GM12892 (cell line): ENCODE results near the gene AP3D1.

Source experiments
- DNase-seq: peaks from one replicate; pipeline ENCODE4 v3.0.0; 2011; ENCODE audit not compliant: insufficient read length
- FAIRE-seq: peaks from 2 replicates; lab custom pipeline; 2011; peaks lifted over from hg19 to GRCh38; lab: Jason Lieb, UNC
- POLR2A ChIP-seq: IDR thresholded peaks from 2 replicates; pipeline ENCODE4 v1.6.1; 2011; ENCODE audit warnings: low read depth, low read length, control low read depth
- POLR2AphosphoS5 ChIP-seq: IDR thresholded peaks from 2 replicates; pipeline ENCODE4 v1.6.1; 2011; ENCODE audit warnings: low read depth, low read length, control low read depth
- TAF1 ChIP-seq: IDR thresholded peaks from 2 replicates; pipeline ENCODE4 v1.6.1; 2011; ENCODE audit warnings: low read depth, mild to moderate bottlenecking, control low read depth, low read length, borderline replicate concordance

Gene AP3D1

DNA sequence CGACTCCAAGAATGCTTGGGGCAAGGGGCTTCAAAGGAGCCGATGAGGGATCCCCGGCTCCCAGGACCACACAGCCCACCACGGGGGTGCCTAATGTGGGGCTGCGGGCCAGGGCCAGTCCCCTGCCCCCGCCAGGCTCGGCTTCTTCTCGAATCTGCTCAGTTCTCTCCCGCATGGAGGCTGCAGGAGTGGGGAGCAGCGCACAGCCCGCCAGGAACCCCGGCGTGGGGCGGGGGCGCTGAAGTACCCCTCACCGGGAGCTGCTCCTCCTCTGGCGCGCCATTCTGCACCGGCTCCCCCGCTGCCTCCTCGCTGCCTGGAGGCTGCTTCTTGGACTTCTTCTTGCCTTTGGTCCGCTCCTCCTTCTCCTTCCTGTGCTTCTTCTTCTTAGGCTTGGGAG, 39.9 kb downstream of the AP3D1 start:
- FAIRE-seq (no peak), DNase-seq (no peak)
- TF ChIP-seq TAF1: no peak
- TF ChIP-seq POLR2AphosphoS5: no peak
- TF ChIP-seq POLR2A: no peak

DNA sequence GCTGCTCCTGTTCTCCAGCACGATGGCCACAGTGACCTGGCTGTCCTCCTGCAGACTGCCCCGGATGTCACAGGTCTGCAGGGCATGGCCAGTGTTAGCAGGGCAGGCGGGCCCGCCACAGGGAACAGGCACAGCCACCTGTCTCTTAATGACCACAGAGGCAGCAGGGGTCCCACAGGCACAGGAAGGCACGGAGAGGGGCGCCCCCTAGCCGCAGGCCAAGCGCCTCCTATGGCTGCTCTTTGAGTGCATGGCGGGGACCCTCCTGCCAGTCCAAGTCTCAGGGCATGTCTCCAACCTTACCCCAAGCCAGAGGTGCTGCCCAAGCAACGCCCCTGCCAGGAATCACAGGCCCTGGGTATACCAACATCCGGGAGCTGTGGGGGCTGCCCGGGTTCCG, 40.5 kb downstream of the AP3D1 start:
- DNase-seq (no peak), FAIRE-seq (no peak)
- no peak for TF ChIP-seq TAF1
- no peak for TF ChIP-seq POLR2AphosphoS5
- no peak for TF ChIP-seq POLR2A

DNA sequence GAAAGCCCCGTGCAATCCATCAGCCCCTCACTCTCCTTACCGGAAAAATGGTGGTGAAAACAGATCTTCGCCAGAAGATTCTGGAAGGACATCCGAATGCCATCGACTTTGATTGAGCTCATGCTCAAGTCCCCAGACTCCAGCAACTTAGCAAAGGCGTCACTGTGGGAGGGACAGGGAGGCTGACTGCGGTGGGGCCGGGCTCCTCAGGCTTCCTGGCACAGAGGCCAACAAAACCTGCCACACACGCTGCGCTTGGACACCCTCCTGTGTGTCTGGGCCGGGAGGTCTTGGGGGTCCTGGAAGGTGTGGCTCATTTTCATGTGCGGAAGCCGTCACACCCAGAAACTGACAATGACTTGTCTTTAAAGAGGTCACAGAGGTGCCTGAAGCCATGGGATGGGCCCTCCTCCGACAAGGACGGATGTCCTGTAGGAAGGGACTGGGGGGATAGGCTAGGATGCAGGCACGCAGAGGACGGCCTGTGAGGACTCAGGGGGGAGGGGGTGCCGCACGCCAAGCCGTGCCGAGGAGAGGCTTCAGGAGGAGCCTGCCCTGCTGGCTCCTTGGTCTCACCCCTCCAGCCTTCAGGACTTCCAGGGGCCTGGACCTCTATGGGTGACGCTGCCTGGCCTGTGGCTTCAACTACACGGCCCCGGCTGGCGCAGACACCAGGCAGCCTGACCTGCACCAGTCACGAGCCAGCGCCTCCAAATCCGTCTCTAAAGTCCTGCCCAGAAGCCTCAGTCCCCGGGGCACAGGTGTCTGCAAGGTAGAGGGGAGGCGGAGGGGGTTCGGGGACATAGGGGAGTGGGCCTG, 42.1 kb downstream of the AP3D1 start:
- DNase-seq (no peak), FAIRE-seq (no peak)
- TF ChIP-seq POLR2A (no peak), POLR2AphosphoS5 (no peak), TAF1 (no peak)

DNA sequence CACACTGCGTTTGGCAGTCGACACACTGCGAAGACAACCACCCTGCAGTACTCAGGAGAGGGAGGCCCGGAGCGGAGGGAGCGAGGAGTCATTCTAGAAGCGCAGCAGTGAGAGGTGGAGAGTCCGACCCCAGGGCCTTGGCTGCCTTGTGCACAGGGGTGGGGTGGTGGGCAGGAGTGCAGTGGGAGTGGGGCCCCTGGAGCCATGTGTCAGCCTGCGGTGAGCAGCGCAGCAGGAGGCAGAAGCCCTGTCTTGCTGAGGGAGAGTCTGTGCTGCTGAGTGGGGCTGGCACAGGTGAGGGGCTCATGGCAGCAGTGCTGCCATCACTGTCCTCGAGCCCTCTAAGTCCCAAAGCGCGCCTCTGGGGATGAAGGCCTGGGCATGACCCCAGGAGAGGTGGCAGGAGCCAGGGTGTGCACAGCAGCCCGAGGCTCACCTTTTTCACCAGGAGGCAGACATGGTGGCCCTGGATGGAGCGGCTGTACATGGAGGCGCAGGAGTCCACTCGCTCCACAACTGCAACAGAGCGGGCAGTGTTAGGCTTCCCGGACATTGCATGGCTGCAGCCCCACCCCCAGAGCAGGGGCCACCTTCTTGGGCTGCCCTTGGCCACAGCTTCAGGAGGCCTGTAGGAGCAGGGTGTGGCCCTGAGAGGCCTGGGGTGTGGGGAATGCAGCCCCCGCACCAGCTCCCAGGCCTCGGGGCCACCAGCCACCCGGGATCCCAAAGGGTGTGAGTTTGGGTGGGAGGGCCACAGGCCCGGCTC, 42.9 kb downstream of the AP3D1 start:
- DNase-seq (no peak), FAIRE-seq (no peak)
- TF ChIP-seq TAF1: no peak

DNA sequence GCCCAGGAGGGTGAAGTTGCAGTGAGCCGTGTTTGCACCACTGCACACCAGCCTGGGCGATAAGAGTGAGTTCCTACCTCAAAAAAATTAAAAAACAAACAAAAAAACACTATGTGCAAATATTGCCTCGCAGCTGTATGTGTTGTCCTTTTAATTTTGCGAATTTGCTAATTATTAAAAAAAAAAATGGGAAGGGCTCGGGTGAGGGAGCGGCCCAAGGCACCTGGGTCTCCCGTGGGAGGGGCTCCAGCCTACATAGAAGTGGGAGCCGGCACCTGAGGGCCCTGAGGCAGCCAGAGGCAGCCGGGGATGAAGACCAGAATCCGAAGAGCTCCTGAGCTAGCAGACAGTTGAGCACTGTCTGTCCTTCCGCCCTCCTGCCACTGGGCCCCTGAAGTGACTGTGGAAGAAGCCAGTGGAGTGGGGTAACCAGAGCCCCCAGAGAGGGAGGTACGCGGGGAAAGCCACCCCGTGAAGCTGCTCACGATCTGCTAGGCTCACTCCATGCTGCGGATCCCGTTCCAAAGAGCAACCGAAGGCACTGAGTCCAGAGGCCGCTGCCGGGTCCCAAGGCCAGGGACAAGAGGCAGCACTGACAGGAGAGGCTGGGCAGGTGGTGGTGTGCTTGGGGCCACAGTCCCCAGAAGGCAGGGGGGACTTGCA, 48.2 kb downstream of the AP3D1 start:
- DNase-seq (no peak), FAIRE-seq (no peak)
- TF ChIP-seq POLR2A: no peak
- TF ChIP-seq TAF1: no peak
- TF ChIP-seq POLR2AphosphoS5: no peak

DNA sequence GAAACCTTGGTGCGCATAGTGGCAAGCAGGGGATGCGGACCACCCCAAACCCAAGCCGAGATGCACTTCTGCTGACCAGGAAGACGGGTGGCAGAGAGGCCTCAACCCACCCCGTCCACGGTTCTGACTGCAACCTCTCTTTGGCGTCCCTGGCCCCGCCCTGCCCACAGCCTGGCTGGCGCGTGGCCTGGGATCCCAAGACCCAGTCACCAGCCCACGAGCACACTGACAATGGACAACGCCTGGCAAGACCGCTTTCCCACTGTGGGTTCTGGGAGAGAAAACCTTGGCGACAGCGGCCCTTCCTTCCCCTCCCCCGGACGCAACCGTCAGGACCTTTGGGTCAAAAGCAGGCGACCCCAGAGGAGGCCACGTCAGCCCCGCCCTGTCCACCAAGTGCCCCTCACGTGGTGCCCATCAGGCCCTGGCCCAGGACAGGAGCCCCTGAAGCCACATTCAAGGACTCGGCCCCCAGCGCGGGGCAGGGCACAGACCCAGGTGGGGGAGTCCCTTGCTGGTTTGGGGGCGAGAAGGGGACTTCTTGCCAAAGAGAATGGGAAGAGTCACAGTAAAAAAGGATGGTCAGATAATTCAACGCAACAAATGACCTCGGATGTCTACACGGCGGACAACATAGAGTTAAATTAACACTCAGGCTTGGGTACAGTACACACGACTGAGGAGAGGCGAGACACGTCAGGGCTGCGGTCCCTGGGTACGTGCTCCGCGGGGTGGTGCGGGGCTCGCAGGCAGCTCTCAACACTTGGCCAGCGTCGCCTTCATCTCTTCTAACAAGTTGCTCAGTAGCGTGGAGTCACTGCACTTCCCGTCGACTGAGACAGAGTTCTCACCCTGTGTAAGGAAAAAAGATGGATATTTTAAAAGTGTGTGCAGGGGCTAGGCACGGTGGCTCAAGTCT, 49.7 kb downstream of the AP3D1 start:
- no peak for DNase-seq
- FAIRE-seq: no peak
- no peak for TF ChIP-seq POLR2A
- no peak for TF ChIP-seq TAF1
- no peak for TF ChIP-seq POLR2AphosphoS5

DNA sequence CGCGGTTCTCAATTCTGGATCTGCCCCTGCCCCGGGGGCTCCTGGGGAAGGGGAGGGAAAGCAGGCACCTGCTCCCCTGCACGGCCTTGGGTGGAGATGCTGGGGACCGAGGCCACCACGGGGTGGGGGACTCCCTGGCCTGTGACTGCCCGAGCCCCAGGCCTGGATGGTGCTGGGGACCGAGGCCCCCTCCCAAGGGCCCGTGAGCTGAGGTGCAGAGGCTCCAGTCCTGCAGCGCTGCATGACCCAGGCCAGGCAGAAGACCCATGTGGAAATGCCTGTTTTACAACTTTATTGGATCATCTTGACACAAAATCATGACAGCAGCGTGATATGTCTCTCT, 50.7 kb downstream of the AP3D1 start:
- DNase-seq (no peak), FAIRE-seq (no peak)
- TF ChIP-seq TAF1 (no peak), POLR2A (no peak), POLR2AphosphoS5 (no peak)

DNA sequence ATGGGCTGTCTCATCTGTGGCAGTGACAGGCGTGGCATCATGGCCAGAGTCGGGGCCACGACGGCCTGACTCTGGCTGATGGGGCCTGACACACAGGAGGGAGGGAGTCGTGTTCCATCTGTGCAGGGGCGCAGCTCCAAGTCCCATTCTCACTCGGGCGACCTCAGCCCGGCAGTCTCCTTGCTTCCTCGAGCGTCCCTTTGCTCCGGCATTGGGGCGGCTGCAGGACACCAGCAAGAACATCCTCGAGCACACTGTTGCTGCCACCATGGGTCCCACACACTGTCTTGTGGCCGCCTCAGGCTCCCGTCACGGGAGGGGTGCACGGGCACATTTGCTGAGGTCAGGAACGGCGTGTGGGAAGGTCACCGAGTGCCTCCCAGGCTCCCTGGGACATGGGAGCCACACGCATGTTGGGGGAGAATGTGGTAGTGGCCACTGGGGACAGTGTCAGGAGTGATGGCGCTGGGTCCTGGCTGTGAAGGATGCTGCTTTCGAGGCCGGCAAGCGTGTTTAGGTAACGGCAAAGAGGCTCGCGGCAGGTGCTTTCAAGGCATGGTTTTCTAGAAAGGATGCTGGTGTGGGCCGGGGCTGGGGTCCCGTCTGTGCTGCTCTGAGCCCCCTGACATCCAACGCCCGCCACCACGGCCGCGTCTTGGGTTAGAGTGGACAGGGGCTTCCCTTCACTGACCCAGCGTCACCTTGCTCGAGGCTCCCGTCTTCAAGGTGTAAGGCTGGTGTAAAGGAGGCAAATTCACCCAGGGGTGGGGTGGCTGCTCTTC, 51.2 kb downstream of the AP3D1 start:
- DNase-seq (no peak), FAIRE-seq (no peak)
- TF ChIP-seq POLR2A: no peak
- TF ChIP-seq POLR2AphosphoS5: peak; percentile 51
- no peak for TF ChIP-seq TAF1

DNA sequence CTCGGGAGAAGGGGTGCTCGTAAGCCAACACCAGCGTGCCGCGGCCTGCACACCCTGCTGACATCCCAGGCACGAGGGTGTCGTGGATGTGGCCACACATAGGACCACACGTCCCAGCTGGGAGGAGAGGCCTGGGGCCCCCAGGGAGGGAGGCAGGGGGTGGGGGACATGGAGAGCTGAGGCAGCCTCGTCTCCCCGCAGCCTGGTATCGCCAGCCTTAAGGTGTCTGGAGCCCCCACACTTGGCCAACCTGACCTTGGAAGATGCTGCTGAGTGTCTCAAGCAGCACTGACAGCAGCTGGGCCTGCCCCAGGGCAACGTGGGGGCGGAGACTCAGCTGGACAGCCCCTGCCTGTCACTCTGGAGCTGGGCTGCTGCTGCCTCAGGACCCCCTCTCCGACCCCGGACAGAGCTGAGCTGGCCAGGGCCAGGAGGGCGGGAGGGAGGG, 52.3 kb downstream of the AP3D1 start:
- FAIRE-seq: no peak
- no peak for DNase-seq
- no peak for TF ChIP-seq TAF1

DNA sequence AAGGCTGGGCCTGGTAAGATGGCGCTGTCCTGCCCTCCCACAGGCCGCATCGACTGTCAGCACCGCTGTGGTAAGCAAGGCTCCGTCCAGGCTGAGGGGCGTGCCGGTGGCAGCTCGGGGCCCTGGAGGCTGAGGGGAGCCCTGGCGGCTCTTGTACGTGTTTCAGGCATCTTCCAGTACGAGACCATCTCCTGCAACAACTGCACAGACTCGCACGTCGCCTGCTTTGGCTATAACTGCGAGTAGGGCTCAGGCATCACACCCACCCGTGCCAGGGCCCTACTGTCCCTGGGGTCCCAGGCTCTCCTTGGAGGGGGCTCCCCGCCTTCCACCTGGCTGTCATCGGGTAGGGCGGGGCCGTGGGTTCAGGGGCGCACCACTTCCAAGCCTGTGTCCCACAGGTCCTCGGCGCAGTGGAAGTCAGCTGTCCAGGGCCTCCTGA, 53.5 kb downstream of the AP3D1 start:
- no peak for TF ChIP-seq POLR2A
- TF ChIP-seq POLR2AphosphoS5: no peak
- no peak for TF ChIP-seq TAF1
- FAIRE-seq (no peak), DNase-seq (no peak)
